HL-60 (cell line): Measurements from ENCODE around the gene GRIN3A.

Experiments
- POLR2AphosphoS5 ChIP-seq: IDR thresholded peaks from 2 replicates; pipeline ENCODE4 v1.6.1; 2012; ENCODE audit warnings: low read depth
- TF ChIP-seq, protein P1 (sequence below): IDR thresholded peaks from one replicate; pipeline ENCODE4 v1.5.1; 2011; ENCODE audit warnings: low read length, control low read depth, inconsistent platforms; ENCODE audit not compliant: insufficient read depth

DNA sequence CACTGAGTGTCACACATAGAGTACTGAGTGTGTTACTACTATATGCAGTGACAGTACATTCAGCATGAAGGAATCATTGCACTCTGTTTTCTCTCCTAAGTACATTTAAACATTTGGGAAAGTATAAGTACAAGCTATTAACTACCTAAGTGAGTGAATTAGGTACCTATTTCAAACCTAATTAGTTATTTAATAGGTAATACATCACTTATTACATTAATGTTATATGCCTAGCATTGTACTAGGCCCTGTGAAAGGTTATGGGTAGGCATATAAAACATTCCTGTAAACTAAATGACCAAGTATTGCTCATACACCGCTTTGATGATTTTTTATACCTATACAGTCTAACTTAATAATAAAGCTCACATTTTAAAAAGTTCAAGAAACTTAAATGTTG, 118.0 kb downstream of the GRIN3A start:
- TF ChIP-seq, protein P1, sequence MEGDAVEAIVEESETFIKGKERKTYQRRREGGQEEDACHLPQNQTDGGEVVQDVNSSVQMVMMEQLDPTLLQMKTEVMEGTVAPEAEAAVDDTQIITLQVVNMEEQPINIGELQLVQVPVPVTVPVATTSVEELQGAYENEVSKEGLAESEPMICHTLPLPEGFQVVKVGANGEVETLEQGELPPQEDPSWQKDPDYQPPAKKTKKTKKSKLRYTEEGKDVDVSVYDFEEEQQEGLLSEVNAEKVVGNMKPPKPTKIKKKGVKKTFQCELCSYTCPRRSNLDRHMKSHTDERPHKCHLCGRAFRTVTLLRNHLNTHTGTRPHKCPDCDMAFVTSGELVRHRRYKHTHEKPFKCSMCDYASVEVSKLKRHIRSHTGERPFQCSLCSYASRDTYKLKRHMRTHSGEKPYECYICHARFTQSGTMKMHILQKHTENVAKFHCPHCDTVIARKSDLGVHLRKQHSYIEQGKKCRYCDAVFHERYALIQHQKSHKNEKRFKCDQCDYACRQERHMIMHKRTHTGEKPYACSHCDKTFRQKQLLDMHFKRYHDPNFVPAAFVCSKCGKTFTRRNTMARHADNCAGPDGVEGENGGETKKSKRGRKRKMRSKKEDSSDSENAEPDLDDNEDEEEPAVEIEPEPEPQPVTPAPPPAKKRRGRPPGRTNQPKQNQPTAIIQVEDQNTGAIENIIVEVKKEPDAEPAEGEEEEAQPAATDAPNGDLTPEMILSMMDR, result no peak
- no peak for TF ChIP-seq POLR2AphosphoS5
